Neural crest cell (in vitro differentiated cells): ENCODE measurements around the gene PHYHIPL. TPM values are rescaled to one million over a fixed set of nuclear protein-coding genes. Genes with fewer than 3 reads are reported as not detected.

Source experiments
- DNase-seq: peaks from one replicate; pipeline ENCODE4 v3.0.0; 2021; ENCODE audit warnings: low read depth, mixed read lengths, low spot score
- H3K27ac Mint-ChIP-seq: one replicate; pipeline ENCODE4 v1.8.0; 2021; ENCODE audit warnings: mild to moderate bottlenecking, mixed read lengths; ENCODE audit not compliant: unreplicated experiment
- H3K27me3 Mint-ChIP-seq: 2 replicates; pipeline ENCODE4 v1.8.0; 2021; ENCODE audit warnings: low read depth, mild to moderate bottlenecking, mixed read lengths
- H3K36me3 Mint-ChIP-seq: 2 replicates; pipeline ENCODE4 v1.8.0; 2021; ENCODE audit warnings: low read depth, mild to moderate bottlenecking, mixed read lengths
- H3K4me1 Mint-ChIP-seq: 2 replicates; pipeline ENCODE4 v1.8.0; 2021; ENCODE audit warnings: mixed read lengths
- H3K4me3 Mint-ChIP-seq: one replicate; pipeline ENCODE4 v1.8.0; 2021; ENCODE audit warnings: mild to moderate bottlenecking, mixed read lengths
- H3K9me3 Mint-ChIP-seq: 2 replicates; pipeline ENCODE4 v1.8.0; 2021; ENCODE audit warnings: mixed read lengths
- CTCF ChIP-seq: fragments of 200-600 bp; sonication (generic); conservative IDR thresholded peaks from 2 replicates; pipeline ENCODE4 v1.5.0; 2021; ENCODE audit warnings: antibody characterized with exemption, mild to moderate bottlenecking
- total RNA-seq: library from RNA; stranded (reverse); gene quantifications from 2 replicates; pipeline ENCODE4 v1.2.1, GENCODE V29; 2021

Gene PHYHIPL
- total RNA-seq, 1 donor from 2014 or later = 17.5 TPM

GRCh38 chr10:59283456-59284091 lies 107.1 kb downstream of the PHYHIPL start:
- no peak overlapping the region for H3K4me3 Mint-ChIP-seq
- H3K9me3 Mint-ChIP-seq = no peaks in the 10 kb centered on the region
- H3K27me3 Mint-ChIP-seq = no peaks in the 10 kb centered on the region
- no peak for DNase-seq
- H3K36me3 Mint-ChIP-seq = no peaks in the 10 kb centered on the region
- H3K4me1 Mint-ChIP-seq = peaks cover 6% of the 10 kb centered on the region
- TF ChIP-seq CTCF = no peak
- peak overlapping the region; percentile 57 for H3K27ac Mint-ChIP-seq

GRCh38 chr10:59284118-59284975 lies 107.9 kb downstream of the PHYHIPL start:
- H3K4me3 Mint-ChIP-seq = no peak overlapping the region
- TF ChIP-seq CTCF = no peak
- H3K9me3 Mint-ChIP-seq = no peaks in the 10 kb centered on the region
- no peaks in the 10 kb centered on the region for H3K36me3 Mint-ChIP-seq
- DNase-seq = no peak
- peaks cover 6% of the 10 kb centered on the region for H3K4me1 Mint-ChIP-seq
- no peaks in the 10 kb centered on the region for H3K27me3 Mint-ChIP-seq
- no peak overlapping the region for H3K27ac Mint-ChIP-seq

DNA sequence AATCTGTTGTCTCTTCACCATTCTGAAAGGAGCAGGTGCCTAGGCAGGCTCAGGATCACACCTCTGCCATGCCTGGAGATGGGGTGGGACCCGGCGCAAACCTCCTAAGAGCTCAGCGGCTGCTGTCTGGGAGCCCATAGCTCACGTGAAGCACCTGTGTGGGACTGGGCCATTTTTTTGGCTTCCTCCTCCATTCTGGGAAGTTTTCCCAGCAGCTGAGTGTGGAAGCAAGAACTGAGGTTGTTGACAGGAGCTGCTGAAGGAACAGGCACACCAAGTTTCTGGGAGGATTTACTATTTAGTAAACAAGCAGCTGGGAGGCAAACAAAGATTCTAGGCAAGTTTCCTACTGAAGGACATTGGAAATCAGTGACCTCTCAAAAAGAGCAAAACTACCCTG lies 108.6 kb downstream of the PHYHIPL start:
- H3K27ac Mint-ChIP-seq = no peak overlapping the region
- peaks cover 6% of the 10 kb centered on the region for H3K4me1 Mint-ChIP-seq
- no peaks in the 10 kb centered on the region for H3K36me3 Mint-ChIP-seq
- no peak for TF ChIP-seq CTCF
- H3K4me3 Mint-ChIP-seq = no peak overlapping the region
- DNase-seq = no peak
- H3K9me3 Mint-ChIP-seq = no peaks in the 10 kb centered on the region
- H3K27me3 Mint-ChIP-seq = no peaks in the 10 kb centered on the region

- H3K4me3 Mint-ChIP-seq = no peak overlapping the region
- DNase-seq = no peak
- no peak overlapping the region for H3K27ac Mint-ChIP-seq
- H3K9me3 Mint-ChIP-seq = no peaks in the 10 kb centered on the region
- H3K36me3 Mint-ChIP-seq = no peaks in the 10 kb centered on the region
- no peak for TF ChIP-seq CTCF
- H3K27me3 Mint-ChIP-seq = no peaks in the 10 kb centered on the region
- H3K4me1 Mint-ChIP-seq = peaks cover 6% of the 10 kb centered on the region
These were observed 109.4 kb downstream of the PHYHIPL start for GRCh38 chr10:59285848-59286247.

GRCh38 chr10:59287587-59288255 lies 111.3 kb downstream of the PHYHIPL start:
- H3K36me3 Mint-ChIP-seq = no peaks in the 10 kb centered on the region
- no peak overlapping the region for H3K27ac Mint-ChIP-seq
- TF ChIP-seq CTCF = no peak
- no peaks in the 10 kb centered on the region for H3K9me3 Mint-ChIP-seq
- H3K4me1 Mint-ChIP-seq = peaks cover 6% of the 10 kb centered on the region
- no peak for DNase-seq
- H3K27me3 Mint-ChIP-seq = no peaks in the 10 kb centered on the region
- H3K4me3 Mint-ChIP-seq = no peak overlapping the region
